CD4-positive, alpha-beta T cell (primary cell): ENCODE results near the gene ATP8A2. TPM values are rescaled to one million over a fixed set of nuclear protein-coding genes. Genes with fewer than 3 reads are reported as not detected.

Experiments
- ATAC-seq: fragments of 200-7000 bp; cut with Tn5 transposase; one replicate; pipeline ENCODE4 v1.10.0; 2022; ENCODE audit warnings: mild to moderate bottlenecking; ENCODE audit not compliant: poor library complexity
- CTCF ChIA-PET: fragments of 350-600 bp; sonication (Branson Sonifier 250); formaldehyde crosslinking; loops from one replicate; lab custom pipeline; 2021; ENCODE audit warnings: antibody characterized with exemption, inconsistent platforms; lab: Charles Lee
- POLR2A ChIA-PET: fragments of 350-600 bp; sonication (Branson Sonifier 250); formaldehyde crosslinking; loops from one replicate; lab custom pipeline; 2021; ENCODE audit warnings: antibody characterized with exemption, inconsistent platforms; lab: Charles Lee
- DNase-seq, 14 experiments: peaks; one replicate each; pipeline ENCODE4 v3.0.0-alpha.2; 2013 to 2020; ENCODE audit warnings: mixed read lengths in 2 of 14
- H3K27ac ChIP-seq, 2 donors: one replicate each; pipeline versions ENCODE4 v1.5.1 to v1.7.0; 2013; ENCODE audit warnings: low read length in 2 of 2, low read depth in 1 of 2, mild to moderate bottlenecking in 1 of 2
- H3K27me3 ChIP-seq, 2 experiments: 1 replicate in 1 of 2; 2 replicates in 1 of 2; pipeline versions ENCODE4 v1.6.1 to v1.7.0; 2013; ENCODE audit warnings: low read length in 2 of 2, control low read depth in 1 of 2, mild to moderate bottlenecking in 1 of 2, moderate library complexity in 1 of 2; ENCODE audit not compliant: insufficient read depth in 2 of 2, control insufficient read depth in 1 of 2
- H3K36me3 ChIP-seq: one replicate; pipeline ENCODE4 v1.6.1; 2013; ENCODE audit warnings: low read length, control low read depth; ENCODE audit not compliant: insufficient read depth
- H3K4me1 ChIP-seq: one replicate; pipeline ENCODE4 v1.6.1; 2013; ENCODE audit warnings: low read length, control low read depth; ENCODE audit not compliant: insufficient read depth
- H3K4me3 ChIP-seq: one replicate; pipeline ENCODE4 v1.5.1; 2013; ENCODE audit warnings: mild to moderate bottlenecking, low read length, moderate library complexity
- H3K9me3 ChIP-seq, 2 experiments: 1 replicate in 1 of 2; 2 replicates in 1 of 2; pipeline versions ENCODE4 v1.6.1 to v1.7.0; 2013; ENCODE audit warnings: low read length in 2 of 2, mild to moderate bottlenecking in 2 of 2, control low read depth in 1 of 2, moderate library complexity in 1 of 2; ENCODE audit not compliant: control insufficient read depth in 1 of 2, insufficient read depth in 1 of 2
- H3K27ac Mint-ChIP-seq: one replicate; pipeline ENCODE4 v1.8.0; 2020; ENCODE audit warnings: mixed read lengths
- H3K27me3 Mint-ChIP-seq: one replicate; pipeline ENCODE4 v1.8.0; 2021; ENCODE audit warnings: mixed read lengths
- H3K36me3 Mint-ChIP-seq: one replicate; pipeline ENCODE4 v1.8.0; 2021; ENCODE audit warnings: low read depth, mixed read lengths
- H3K4me1 Mint-ChIP-seq: one replicate; pipeline ENCODE4 v1.8.0; 2021; ENCODE audit warnings: low read depth, mixed read lengths
- H3K4me3 Mint-ChIP-seq: one replicate; pipeline ENCODE4 v1.8.0; 2020; ENCODE audit warnings: mild to moderate bottlenecking, mixed read lengths
- H3K9me3 Mint-ChIP-seq: one replicate; pipeline ENCODE4 v1.8.0; 2020; ENCODE audit warnings: mixed read lengths
- intact Hi-C, 2 experiments: fragments of 100-400 bp; cut with DNase I in 1 of 2; cut with micrococcal nuclease in 1 of 2; formaldehyde crosslinking; loops; one replicate each; pipeline versions ENCODE4 v1.15.1 to v1.9.0; 2023 to 2025; cut with DNase I, micrococcal nuclease
- total RNA-seq, 174 experiments: library from RNA in 2 of 174; stranded (reverse) in 2 of 174; gene quantifications; one replicate each; pipeline ENCODE4 v1.2.3 and lab custom pipeline; 2021 to 2026
- TF ChIP-seq, protein P1 (sequence below): fragments of 200-600 bp; IDR thresholded peaks from one replicate; pipeline ENCODE4 v1.8.0; 2022; ENCODE audit warnings: antibody characterized with exemption, mild to moderate bottlenecking

ATP8A2 gene
- total RNA-seq, 2 experiments from 2014 or later: 0.22 to 0.36 TPM

DNA sequence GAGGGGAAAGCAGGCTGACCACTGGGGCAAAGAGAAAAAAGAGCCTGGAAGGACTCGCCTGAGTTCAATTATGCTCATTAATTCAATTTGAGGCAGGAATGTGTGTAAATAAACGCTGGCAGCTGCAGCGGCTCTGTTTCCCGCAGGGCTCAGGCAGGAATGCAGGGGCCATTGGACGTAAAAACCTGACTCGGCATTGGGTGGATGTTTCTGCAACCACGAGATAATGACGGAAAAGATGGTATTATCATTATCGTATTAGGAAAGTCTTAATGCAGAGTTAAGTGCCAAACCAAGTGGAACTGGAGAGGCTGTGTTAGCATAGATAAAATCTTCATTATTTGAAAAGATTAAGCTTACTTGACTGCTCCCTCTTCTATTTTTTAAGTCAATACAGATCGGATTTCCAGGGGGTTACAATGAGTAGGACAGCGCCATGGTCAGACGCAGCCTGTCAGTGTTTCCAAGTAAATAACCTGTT, 510.2 kb downstream of the ATP8A2 start:
- Mint-ChIP-seq H3K36me3 (no peaks in the 10 kb centered on the region), H3K9me3 (no peaks in the 10 kb centered on the region), H3K27ac (no peak overlapping the region), H3K4me3 (no peak overlapping the region), H3K4me1 (peaks cover 55% of the 10 kb centered on the region), H3K27me3 (no peaks in the 10 kb centered on the region)
- ATAC-seq (no peak), DNase-seq (no peak)
- Histone ChIP-seq H3K27ac (no peak overlapping the region), H3K4me1 (peaks cover 25% of the 10 kb centered on the region), H3K4me3 (no peak overlapping the region), H3K27me3 (no peaks in the 10 kb centered on the region), H3K36me3 (no peaks in the 10 kb centered on the region), H3K9me3 (no peaks in the 10 kb centered on the region)
- TF ChIP-seq, protein P1, sequence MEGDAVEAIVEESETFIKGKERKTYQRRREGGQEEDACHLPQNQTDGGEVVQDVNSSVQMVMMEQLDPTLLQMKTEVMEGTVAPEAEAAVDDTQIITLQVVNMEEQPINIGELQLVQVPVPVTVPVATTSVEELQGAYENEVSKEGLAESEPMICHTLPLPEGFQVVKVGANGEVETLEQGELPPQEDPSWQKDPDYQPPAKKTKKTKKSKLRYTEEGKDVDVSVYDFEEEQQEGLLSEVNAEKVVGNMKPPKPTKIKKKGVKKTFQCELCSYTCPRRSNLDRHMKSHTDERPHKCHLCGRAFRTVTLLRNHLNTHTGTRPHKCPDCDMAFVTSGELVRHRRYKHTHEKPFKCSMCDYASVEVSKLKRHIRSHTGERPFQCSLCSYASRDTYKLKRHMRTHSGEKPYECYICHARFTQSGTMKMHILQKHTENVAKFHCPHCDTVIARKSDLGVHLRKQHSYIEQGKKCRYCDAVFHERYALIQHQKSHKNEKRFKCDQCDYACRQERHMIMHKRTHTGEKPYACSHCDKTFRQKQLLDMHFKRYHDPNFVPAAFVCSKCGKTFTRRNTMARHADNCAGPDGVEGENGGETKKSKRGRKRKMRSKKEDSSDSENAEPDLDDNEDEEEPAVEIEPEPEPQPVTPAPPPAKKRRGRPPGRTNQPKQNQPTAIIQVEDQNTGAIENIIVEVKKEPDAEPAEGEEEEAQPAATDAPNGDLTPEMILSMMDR: no peak
- ChIA-PET POLR2A (interaction anchor here (0.7 to 1.4 kb wide), 2 partner anchors 18 to 606 kb away, joined by 3 read pairs; no protein-coding TSS in a partner anchor), CTCF (no interaction called here)
- intact Hi-C loops: no loop called here

DNA sequence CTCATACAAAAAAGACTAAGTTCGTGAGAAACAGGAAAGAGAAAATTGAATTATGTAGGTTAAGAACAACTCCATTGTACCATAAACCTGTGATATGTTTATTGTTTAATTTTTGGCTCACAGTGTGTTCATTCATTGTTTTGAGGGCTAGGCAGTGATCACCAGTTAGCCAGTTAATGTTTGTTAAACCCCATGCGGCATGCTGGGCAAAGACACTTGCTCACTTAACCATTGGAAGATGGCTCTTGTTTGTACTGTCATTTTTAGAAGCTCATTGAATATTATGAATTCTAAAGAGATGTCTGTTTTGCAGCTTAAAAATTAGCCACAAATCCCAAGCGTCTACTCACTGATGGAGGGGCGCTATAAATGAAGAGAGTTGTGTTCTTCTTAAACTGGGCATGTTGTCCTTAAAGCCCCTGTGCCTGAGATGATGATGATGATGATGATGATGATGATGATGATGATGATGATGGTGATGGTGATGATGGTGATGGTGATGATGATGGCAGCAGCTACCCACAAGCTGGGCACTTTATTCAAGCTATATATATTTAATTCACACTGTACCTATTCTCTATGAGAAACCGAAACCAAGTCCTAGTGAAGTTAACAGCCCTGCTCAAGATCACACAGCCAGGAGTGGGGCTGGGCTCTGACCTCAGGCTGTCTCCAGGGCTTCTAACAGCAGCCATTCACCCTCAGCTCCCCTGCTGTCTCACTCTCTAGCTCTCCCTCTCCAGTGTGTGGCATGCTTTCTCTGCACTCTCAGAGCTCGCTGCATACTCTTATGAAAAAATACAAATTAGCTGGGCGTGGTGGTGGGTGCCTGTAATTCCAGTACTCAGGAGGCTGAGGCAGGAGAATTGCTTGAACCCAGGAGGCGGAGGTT, 510.9 kb downstream of the ATP8A2 start:
- Mint-ChIP-seq H3K4me3 (peak overlapping the region; percentile 4), H3K4me1 (peaks cover 49% of the 10 kb centered on the region), H3K27me3 (no peaks in the 10 kb centered on the region), H3K36me3 (no peaks in the 10 kb centered on the region), H3K9me3 (no peaks in the 10 kb centered on the region), H3K27ac (peak overlapping the region; percentile 58)
- ATAC-seq (peak; percentile 89), DNase-seq (peak in 4 of 14 experiments; percentile 17 to 59 (median 40))
- no peaks in the 10 kb centered on the region for H3K27me3 ChIP-seq
- no peak overlapping the region for H3K27ac ChIP-seq
- no peak overlapping the region for H3K4me3 ChIP-seq
- CTCF ChIA-PET: no interaction called here
- intact Hi-C loops: no loop called here
- H3K36me3 ChIP-seq: no peaks in the 10 kb centered on the region
- H3K9me3 ChIP-seq: no peaks in the 10 kb centered on the region
- POLR2A ChIA-PET: interaction anchor here (0.7 kb wide), 1 partner anchor 606 kb away, joined by 3 read pairs; no protein-coding TSS in a partner anchor
- TF ChIP-seq, protein P1: no peak
- H3K4me1 ChIP-seq: peaks cover 22% of the 10 kb centered on the region

DNA sequence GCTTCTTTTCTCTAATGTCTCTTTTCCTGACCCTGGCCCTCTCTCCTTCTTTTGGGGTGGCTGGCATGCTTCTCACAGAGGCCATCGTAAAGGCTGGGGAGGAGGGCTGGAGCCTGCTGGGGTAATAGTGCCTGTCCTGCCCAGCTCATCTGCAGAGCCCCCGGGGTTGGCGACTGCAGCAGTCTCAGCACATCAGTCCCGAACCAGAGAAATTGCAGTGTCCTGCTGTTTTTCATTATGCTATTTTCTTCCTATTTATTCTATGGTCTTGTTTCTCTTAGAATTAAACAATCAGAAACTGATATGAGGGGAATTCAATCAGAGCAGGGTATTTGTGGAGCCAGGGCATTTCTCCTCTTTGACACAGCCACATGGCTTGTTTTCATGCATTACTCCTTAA, 513.6 kb downstream of the ATP8A2 start:
- TF ChIP-seq, protein P1: no peak
- H3K36me3 ChIP-seq: no peaks in the 10 kb centered on the region
- POLR2A ChIA-PET: no interaction called here
- H3K9me3 ChIP-seq: no peaks in the 10 kb centered on the region
- Mint-ChIP-seq H3K27ac (peak overlapping the region; percentile 5), H3K4me3 (no peak overlapping the region), H3K4me1 (peaks cover 50% of the 10 kb centered on the region), H3K27me3 (no peaks in the 10 kb centered on the region), H3K9me3 (no peaks in the 10 kb centered on the region), H3K36me3 (no peaks in the 10 kb centered on the region)
- no peak overlapping the region for H3K4me3 ChIP-seq
- no peaks in the 10 kb centered on the region for H3K27me3 ChIP-seq
- CTCF ChIA-PET: interaction anchor here (0.6 kb wide), 1 partner anchor 180 kb away, joined by 4 read pairs; no protein-coding TSS in a partner anchor
- no peak for ATAC-seq
- intact Hi-C loops: no loop called here
- no peak overlapping the region for H3K27ac ChIP-seq
- DNase-seq: no peak
- H3K4me1 ChIP-seq: peaks cover 24% of the 10 kb centered on the region
